A549 (cell line): ENCODE measurements around the gene SYNPO2L. TPM values are rescaled to one million over a fixed set of nuclear protein-coding genes. Genes with fewer than 3 reads are reported as not detected.

ENCODE experiments used
- ATAC-seq, 2 experiments: fragments of 200-7000 bp in 1 of 2; fragments of >200 bp in 1 of 2; cut with Nextera tagmentation in 1 of 2; cut with Tn5 transposase in 1 of 2; 3 replicates each; pipeline versions ENCODE4 v1.8.0 to v1.9.1; 2018 to 2020; ENCODE audit warnings: mild to moderate bottlenecking in 1 of 2, moderate library complexity in 1 of 2
- CTCF ChIA-PET: fragments of 300-600 bp; sonication (Branson Sonifier 250); formaldehyde crosslinking; extraction: SDS; loops from one replicate; lab custom pipeline; 2021; ENCODE audit warnings: antibody characterized with exemption, inconsistent platforms; lab: Yijun Ruan, JAX
- POLR2A ChIA-PET: fragments of 350-600 bp; formaldehyde crosslinking; extraction: SDS; loops from one replicate; lab custom pipeline; 2021; ENCODE audit warnings: antibody characterized with exemption, inconsistent platforms; lab: Yijun Ruan, JAX
- DNase-seq, 2 experiments: peaks; one replicate each; pipeline versions ENCODE4 v3.0.0 to v3.0.0-alpha.2; 2011 to 2016; ENCODE audit warnings: low read depth in 1 of 2, low spot score in 1 of 2
- FAIRE-seq: peaks from 2 replicates; lab custom pipeline; 2011; peaks lifted over from hg19 to GRCh38; lab: Jason Lieb, UNC
- H3K27ac ChIP-seq, 2 experiments: fragments of >200 bp; sonication (Bioruptor Twin); formaldehyde crosslinking; 3 replicates each; pipeline ENCODE4 v1.5.1; 2016 to 2017
- H3K4me1 ChIP-seq: fragments of >200 bp; sonication (Bioruptor Twin); formaldehyde crosslinking; 3 replicates; pipeline ENCODE4 v1.6.1; 2016
- H3K4me2 ChIP-seq: fragments of >200 bp; sonication (Bioruptor Twin); formaldehyde crosslinking; 3 replicates; pipeline ENCODE4 v1.6.1; 2016
- H3K4me3 ChIP-seq: fragments of >200 bp; sonication (Bioruptor Twin); formaldehyde crosslinking; 3 replicates; pipeline ENCODE4 v1.5.1; 2016
- H3K9me3 ChIP-seq: fragments of >200 bp; sonication (Bioruptor Twin); formaldehyde crosslinking; 3 replicates; pipeline ENCODE4 v1.6.1; 2016
- CHD4 ChIP-seq: fragments of 200-600 bp; sonication (generic); IDR thresholded peaks from 2 replicates; pipeline ENCODE4 v1.6.1; 2016; ENCODE audit warnings: antibody characterized with exemption, mild to moderate bottlenecking, borderline replicate concordance
- CTCF ChIP-seq: fragments of >200 bp; sonication (Bioruptor Twin); formaldehyde crosslinking; IDR thresholded peaks from 3 replicates; pipeline ENCODE4 v1.5.1; 2016
- EHMT2 ChIP-seq: fragments of 200-600 bp; sonication (generic); IDR thresholded peaks from 2 replicates; pipeline ENCODE4 v1.6.1; 2016; ENCODE audit warnings: antibody characterized with exemption, low read depth, mild to moderate bottlenecking, moderate library complexity
- FOSB ChIP-seq: fragments of 250-450 bp; sonication (Bioruptor Pico); IDR thresholded peaks from 2 replicates; pipeline ENCODE4 v1.5.0; 2020; ENCODE audit warnings: mild to moderate bottlenecking, moderate library complexity
- FOSL2 ChIP-seq, 2 experiments: fragments of 450-650 bp in 1 of 2; fragments of >200 bp in 1 of 2; sonication (Bioruptor Twin) in 1 of 2; formaldehyde crosslinking; IDR thresholded peaks; 2 replicates each; pipeline versions ENCODE4 v1.5.0 to v1.6.1; 2016 to 2020; ENCODE audit warnings: mild to moderate bottlenecking in 1 of 2, moderate library complexity in 1 of 2
- FOXS1 ChIP-seq: fragments of 250-450 bp; sonication (Bioruptor Pico); IDR thresholded peaks from 2 replicates; pipeline ENCODE4 v1.5.0; 2020; ENCODE audit warnings: mild to moderate bottlenecking, moderate library complexity
- GATA3 ChIP-seq: IDR thresholded peaks from 2 replicates; pipeline ENCODE4 v1.6.1; 2012; ENCODE audit warnings: borderline replicate concordance
- HDAC2 ChIP-seq: fragments of 200-600 bp; sonication (generic); IDR thresholded peaks from 2 replicates; pipeline ENCODE4 v1.6.1; 2016
- HOXA7 ChIP-seq: fragments of 250-450 bp; sonication (Bioruptor Pico); IDR thresholded peaks from 2 replicates; pipeline ENCODE4 v1.5.0; 2020; ENCODE audit warnings: mild to moderate bottlenecking, moderate library complexity
- HOXB13 ChIP-seq: fragments of 250-450 bp; sonication (Bioruptor Pico); IDR thresholded peaks from 2 replicates; pipeline ENCODE4 v1.5.0; 2020; ENCODE audit warnings: low read depth, mild to moderate bottlenecking, moderate library complexity
- HOXB5 ChIP-seq: fragments of 250-450 bp; sonication (Bioruptor Pico); IDR thresholded peaks from 2 replicates; pipeline ENCODE4 v1.5.0; 2020; ENCODE audit warnings: mild to moderate bottlenecking, moderate library complexity
- JUN ChIP-seq, 2 experiments: fragments of >200 bp; sonication (Bioruptor Twin); formaldehyde crosslinking; IDR thresholded peaks; 2 replicates in 1 of 2; 3 replicates in 1 of 2; pipeline ENCODE4 v1.6.1; 2016 to 2017
- KDM5A ChIP-seq: fragments of 200-600 bp; sonication (generic); IDR thresholded peaks from 2 replicates; pipeline ENCODE4 v1.6.1; 2016; ENCODE audit warnings: antibody characterized with exemption, mild to moderate bottlenecking
- MAFK ChIP-seq: fragments of 450-650 bp; IDR thresholded peaks from 2 replicates; pipeline ENCODE4 v1.6.1; 2014; ENCODE audit not compliant: partially characterized antibody
- MAX ChIP-seq: IDR thresholded peaks from 2 replicates; pipeline ENCODE4 v1.6.1; 2012
- NPAS2 ChIP-seq: fragments of 250-450 bp; sonication (Bioruptor Pico); IDR thresholded peaks from 2 replicates; pipeline ENCODE4 v1.8.0; 2022; ENCODE audit warnings: mild to moderate bottlenecking, moderate library complexity, borderline replicate concordance
- PHF8 ChIP-seq: fragments of 200-600 bp; sonication (generic); IDR thresholded peaks from 2 replicates; pipeline ENCODE4 v1.6.1; 2016; ENCODE audit warnings: low read depth, mild to moderate bottlenecking, antibody characterized with exemption, moderate library complexity, borderline replicate concordance
- POLR2A ChIP-seq: IDR thresholded peaks from 2 replicates; pipeline ENCODE4 v1.6.1; 2012; ENCODE audit warnings: mild to moderate bottlenecking, low read length
- RCOR1 ChIP-seq: fragments of 150-350 bp; IDR thresholded peaks from 2 replicates; pipeline ENCODE4 v1.6.1; 2014; ENCODE audit warnings: antibody characterized with exemption, low read length, low read depth
- TP53 ChIP-seq: fragments of 250-450 bp; sonication (Bioruptor Pico); IDR thresholded peaks from 2 replicates; pipeline ENCODE4 v1.5.0; 2021; ENCODE audit warnings: mild to moderate bottlenecking, moderate library complexity
- ZC3H11A ChIP-seq: fragments of 450-650 bp; IDR thresholded peaks from 2 replicates; pipeline ENCODE4 v1.6.1; 2014; ENCODE audit warnings: antibody characterized with exemption, mild to moderate bottlenecking
- ZNF302 ChIP-seq: fragments of 250-450 bp; sonication (Bioruptor Pico); IDR thresholded peaks from 2 replicates; pipeline ENCODE4 v1.9.0; 2021; ENCODE audit warnings: inconsistent platforms, mild to moderate bottlenecking, moderate library complexity
- ZSCAN20 ChIP-seq: fragments of 250-450 bp; sonication (Bioruptor Pico); IDR thresholded peaks from 2 replicates; pipeline ENCODE4 v1.8.0; 2022; ENCODE audit warnings: mild to moderate bottlenecking, moderate library complexity
- WGBS: methylation state at CpG from one replicate; pipeline ENCODE4 v1.1.6; 2017; ENCODE audit errors: missing lambda C conversion rate; 5-methylcytosine and 5-hydroxymethylcytosine counted together
- polyA plus RNA-seq, 4 experiments: library from polyadenylated mRNA; depleted of rRNA in 3 of 4; stranded (reverse); fragments of >200 nt; fragmentation: RNase III in 1 of 4; extraction: RNeasy Plus Mini Kit Qiagen cat#74134 plus additional on column Dnase treatment in 1 of 4; gene quantifications; 2 replicates in 3 of 4; 3 replicates in 1 of 4; pipeline ENCODE4 v1.2.3, GENCODE V29; 2011 to 2017
- TF ChIP-seq, protein P1 (sequence below): fragments of 250-450 bp; sonication (Bioruptor Pico); IDR thresholded peaks from 2 replicates; pipeline ENCODE4 v1.5.0; 2020; ENCODE audit warnings: low read depth, mild to moderate bottlenecking, moderate library complexity
- TF ChIP-seq, protein P2 (sequence below): fragments of 200-600 bp; sonication (generic); IDR thresholded peaks from 2 replicates; pipeline ENCODE4 v1.6.1; 2016; ENCODE audit warnings: antibody characterized with exemption, mild to moderate bottlenecking, moderate library complexity
- TF ChIP-seq, protein P3 (sequence below): IDR thresholded peaks from 2 replicates; pipeline ENCODE4 v1.6.1; 2012

The SYNPO2L gene
- polyA plus RNA-seq, 2 of the 4 experiments (the other 2 are of a cell fraction) = not detected

DNA sequence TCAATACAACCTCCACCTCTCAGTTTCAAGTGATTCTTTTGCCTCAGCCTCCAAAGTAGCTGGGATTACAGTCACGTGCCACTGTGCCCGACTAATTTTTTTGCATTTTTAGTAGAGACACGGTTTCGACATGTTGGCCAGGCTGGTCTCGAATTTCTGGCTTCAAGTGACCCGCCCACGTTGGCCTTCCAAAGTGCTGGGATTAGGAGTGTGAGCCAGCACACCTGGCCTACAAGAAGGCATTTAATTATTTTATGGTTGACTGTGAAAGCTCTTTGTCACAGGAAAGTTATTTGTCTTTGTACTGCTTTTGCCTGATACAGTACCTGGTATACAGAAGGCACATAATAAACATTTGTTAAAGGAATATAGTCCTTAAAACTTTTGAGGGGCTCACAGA, 27.4 kb downstream of the SYNPO2L start (continued):
- TF ChIP-seq ZNF302 (no peak), HDAC2 (no peak), HOXB5 (CRISPR knock-in tag) (no peak)

GRCh38 chr10:73627300-73627699, 28.5 kb downstream of the SYNPO2L start:
- WGBS = 95% methylated on average over 6 of the region's 6 CpGs
- ChIA-PET POLR2A (no interaction called here), CTCF (interaction anchor here (0.6 to 5.1 kb wide), 5 partner anchors 18 to 297 kb away, joined by 3 to 24 read pairs (median 3); no protein-coding TSS in a partner anchor)
- no peak for TF ChIP-seq TP53 (CRISPR knock-in tag)
- TF ChIP-seq KDM5A = no peak
- no peak for TF ChIP-seq CTCF
- no peak for TF ChIP-seq EHMT2
- no peak for TF ChIP-seq RCOR1
- TF ChIP-seq HOXB5 (CRISPR knock-in tag) = no peak
- no peak for TF ChIP-seq FOSB (CRISPR knock-in tag)
- TF ChIP-seq FOXS1 (CRISPR knock-in tag) = no peak
- no peak for TF ChIP-seq HOXB13 (CRISPR knock-in tag)
- TF ChIP-seq JUN (IDR thresholded peaks at IDR 0.05) = no peak
- no peak for TF ChIP-seq PHF8
- no peak overlapping the region for H3K4me3 ChIP-seq
- H3K27ac ChIP-seq = no peak overlapping the region
- peaks cover 13% of the 10 kb centered on the region for H3K4me1 ChIP-seq
- FAIRE-seq = no peak
- H3K9me3 ChIP-seq = no peaks in the 10 kb centered on the region
- ATAC-seq = no peak
- no peak for DNase-seq
- H3K4me2 ChIP-seq = peak overlapping the region; percentile 88

DNA sequence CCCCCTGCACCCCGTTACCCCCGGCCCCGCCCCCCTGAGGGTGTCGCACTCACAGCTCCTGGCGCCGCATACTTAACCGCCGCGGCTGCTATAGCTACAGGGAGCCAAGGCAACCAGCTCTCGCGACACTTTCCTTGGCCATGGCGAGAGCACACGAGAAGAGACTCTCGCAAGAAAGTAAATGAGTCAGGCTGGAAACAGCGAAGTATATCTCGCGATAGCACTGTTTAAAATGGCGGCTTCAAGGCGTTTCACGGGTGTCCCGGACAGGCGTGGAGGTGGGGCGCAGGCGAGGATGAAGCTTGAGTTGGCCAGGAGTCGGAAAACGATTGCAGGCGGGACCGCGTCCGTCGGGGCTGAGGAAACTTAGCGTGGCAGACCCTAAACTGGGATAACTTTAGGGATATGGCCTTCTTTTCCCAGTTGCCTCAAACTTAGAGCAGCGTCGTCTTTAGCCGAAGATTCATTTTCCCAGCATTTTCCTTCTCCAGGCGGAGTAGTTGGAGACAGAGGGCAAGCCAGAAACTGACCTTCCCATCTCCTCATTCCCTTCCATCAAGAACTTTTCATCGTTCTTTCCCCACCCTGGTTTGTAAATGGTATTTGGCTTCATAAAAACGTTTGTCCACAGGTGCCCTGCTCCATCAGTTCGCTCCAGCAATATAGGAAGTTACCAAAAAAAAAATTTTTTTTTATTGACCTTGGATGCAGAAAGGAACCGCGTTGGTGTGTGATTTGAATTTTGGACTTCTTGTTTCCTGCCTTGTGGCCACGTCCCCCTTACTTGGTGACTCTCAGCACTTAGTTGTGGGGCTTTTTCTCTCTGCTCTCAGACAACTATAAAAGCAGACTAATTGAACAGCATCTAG, 29.7 kb downstream of the SYNPO2L start:
- Histone ChIP-seq H3K4me1 (peaks cover 13% of the 10 kb centered on the region), H3K4me3 (peak overlapping the region; percentile 72), H3K27ac (peak overlapping the region; percentile 89 to 96), H3K9me3 (no peaks in the 10 kb centered on the region), H3K4me2 (peak overlapping the region; percentile 88)
- ChIA-PET CTCF (interaction anchor here (1.5 to 5.1 kb wide), 3 partner anchors 19 to 97 kb away, joined by 3 to 24 read pairs (median 17); no protein-coding TSS in a partner anchor), POLR2A (interaction anchor here (0.6 to 1.6 kb wide), 10 partner anchors 9 to 379 kb away, joined by 3 to 12 read pairs (median 4); partner anchors contain the start of genes DNAJC9 and PPP3CB)
- peak; percentile 98 for ATAC-seq
- 4% methylated on average over 33 of the region's 42 CpGs for WGBS
- DNase-seq = peak; percentile 98 to 99
- FAIRE-seq = no peak
- TF ChIP-seq HOXA7 (no peak), HOXB5 (CRISPR knock-in tag) (no peak; the same call in 1 of the 2 replicates), GATA3 (peak; percentile 78), FOSL2 (IDR thresholded peaks at IDR 0.05) (no peak), FOSL2 (CRISPR knock-in tag; IDR thresholded peaks at IDR 0.05) (peak; percentile 74), ZSCAN20 (CRISPR knock-in tag) (no peak), EHMT2 (no peak), PHF8 (peak; percentile 79; the same call in 1 of the 2 replicates), NPAS2 (CRISPR knock-in tag) (no peak), TP53 (CRISPR knock-in tag) (0 out of 2 replicates have a peak, but pooled peaks have one; percentile 50), MAX (peak; percentile 90), ZC3H11A (no peak), POLR2A (peak; percentile 83), RCOR1 (no peak), MAFK (no peak), CHD4 (no peak)
- TF ChIP-seq, protein P1, sequence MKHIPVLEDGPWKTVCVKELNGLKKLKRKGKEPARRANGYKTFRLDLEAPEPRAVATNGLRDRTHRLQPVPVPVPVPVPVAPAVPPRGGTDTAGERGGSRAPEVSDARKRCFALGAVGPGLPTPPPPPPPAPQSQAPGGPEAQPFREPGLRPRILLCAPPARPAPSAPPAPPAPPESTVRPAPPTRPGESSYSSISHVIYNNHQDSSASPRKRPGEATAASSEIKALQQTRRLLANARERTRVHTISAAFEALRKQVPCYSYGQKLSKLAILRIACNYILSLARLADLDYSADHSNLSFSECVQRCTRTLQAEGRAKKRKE (CRISPR knock-in tag) = no peak
- TF ChIP-seq, protein P2, sequence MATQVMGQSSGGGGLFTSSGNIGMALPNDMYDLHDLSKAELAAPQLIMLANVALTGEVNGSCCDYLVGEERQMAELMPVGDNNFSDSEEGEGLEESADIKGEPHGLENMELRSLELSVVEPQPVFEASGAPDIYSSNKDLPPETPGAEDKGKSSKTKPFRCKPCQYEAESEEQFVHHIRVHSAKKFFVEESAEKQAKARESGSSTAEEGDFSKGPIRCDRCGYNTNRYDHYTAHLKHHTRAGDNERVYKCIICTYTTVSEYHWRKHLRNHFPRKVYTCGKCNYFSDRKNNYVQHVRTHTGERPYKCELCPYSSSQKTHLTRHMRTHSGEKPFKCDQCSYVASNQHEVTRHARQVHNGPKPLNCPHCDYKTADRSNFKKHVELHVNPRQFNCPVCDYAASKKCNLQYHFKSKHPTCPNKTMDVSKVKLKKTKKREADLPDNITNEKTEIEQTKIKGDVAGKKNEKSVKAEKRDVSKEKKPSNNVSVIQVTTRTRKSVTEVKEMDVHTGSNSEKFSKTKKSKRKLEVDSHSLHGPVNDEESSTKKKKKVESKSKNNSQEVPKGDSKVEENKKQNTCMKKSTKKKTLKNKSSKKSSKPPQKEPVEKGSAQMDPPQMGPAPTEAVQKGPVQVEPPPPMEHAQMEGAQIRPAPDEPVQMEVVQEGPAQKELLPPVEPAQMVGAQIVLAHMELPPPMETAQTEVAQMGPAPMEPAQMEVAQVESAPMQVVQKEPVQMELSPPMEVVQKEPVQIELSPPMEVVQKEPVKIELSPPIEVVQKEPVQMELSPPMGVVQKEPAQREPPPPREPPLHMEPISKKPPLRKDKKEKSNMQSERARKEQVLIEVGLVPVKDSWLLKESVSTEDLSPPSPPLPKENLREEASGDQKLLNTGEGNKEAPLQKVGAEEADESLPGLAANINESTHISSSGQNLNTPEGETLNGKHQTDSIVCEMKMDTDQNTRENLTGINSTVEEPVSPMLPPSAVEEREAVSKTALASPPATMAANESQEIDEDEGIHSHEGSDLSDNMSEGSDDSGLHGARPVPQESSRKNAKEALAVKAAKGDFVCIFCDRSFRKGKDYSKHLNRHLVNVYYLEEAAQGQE = peak; percentile 90
- TF ChIP-seq, protein P3, sequence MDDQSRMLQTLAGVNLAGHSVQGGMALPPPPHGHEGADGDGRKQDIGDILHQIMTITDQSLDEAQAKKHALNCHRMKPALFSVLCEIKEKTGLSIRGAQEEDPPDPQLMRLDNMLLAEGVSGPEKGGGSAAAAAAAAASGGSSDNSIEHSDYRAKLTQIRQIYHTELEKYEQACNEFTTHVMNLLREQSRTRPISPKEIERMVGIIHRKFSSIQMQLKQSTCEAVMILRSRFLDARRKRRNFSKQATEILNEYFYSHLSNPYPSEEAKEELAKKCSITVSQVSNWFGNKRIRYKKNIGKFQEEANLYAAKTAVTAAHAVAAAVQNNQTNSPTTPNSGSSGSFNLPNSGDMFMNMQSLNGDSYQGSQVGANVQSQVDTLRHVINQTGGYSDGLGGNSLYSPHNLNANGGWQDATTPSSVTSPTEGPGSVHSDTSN = no peak
